ENCODE measurements around the gene ZNF101. TPM values are rescaled to one million over a fixed set of nuclear protein-coding genes. Genes with fewer than 3 reads are reported as not detected.

The ZNF101 gene
- total RNA-seq, 1 experiment from 2014 or later, result 14.5 TPM

DNA sequence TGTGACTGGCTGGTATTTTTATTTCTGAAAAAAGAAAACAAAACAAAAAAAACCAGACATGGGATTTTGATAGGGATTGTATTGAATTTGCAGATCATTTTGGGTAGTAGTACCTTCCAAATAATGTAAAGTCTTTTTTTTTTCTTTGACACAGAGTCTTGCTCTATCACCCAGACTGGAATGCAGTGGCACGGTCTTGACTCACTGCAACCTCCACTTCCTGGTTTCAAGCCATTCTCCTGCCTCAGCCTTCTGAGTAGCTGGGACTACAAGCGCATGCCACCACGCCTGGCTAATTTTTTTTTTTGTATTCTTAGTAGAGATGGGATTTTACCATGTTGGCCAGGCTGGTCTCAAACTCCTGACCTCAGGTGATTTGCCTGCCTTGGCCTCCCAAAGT is 4.2 kb downstream of the ZNF101 start:
- DNase-seq (ENCODE audit: low spot score), result no peak
- H3K9me3 ChIP-seq (ENCODE audit: low read depth, low read length, poor library complexity, severe bottlenecking), result peaks cover 5% of the 10 kb centered on the region
- H3K4me1 ChIP-seq (ENCODE audit: insufficient read depth, low read length, poor library complexity, severe bottlenecking), result peaks cover 9% of the 10 kb centered on the region
- no peak overlapping the region for H3K4me3 ChIP-seq (ENCODE audit: low read depth, low read length, poor library complexity, severe bottlenecking)
- H3K27me3 ChIP-seq (replicated peaks; ENCODE audit: insufficient read depth, low read depth, low read length, poor library complexity), result no peaks in the 10 kb centered on the region
- ChIA-PET POLR2A (ENCODE audit: low non-redundant PET) (interaction anchor here (0.6 kb wide), 1 partner anchor 175 kb away, joined by 6 read pairs; no protein-coding TSS in a partner anchor), CTCF (interaction anchor here (0.7 kb wide), 1 partner anchor 56 kb away, joined by 5 read pairs; no protein-coding TSS in a partner anchor)
- H3K27ac ChIP-seq (ENCODE audit: low read depth, low read length, poor library complexity, severe bottlenecking), result no peak overlapping the region
- no TSS peak for BruUV-seq (replicated peaks)
- TF ChIP-seq CTCF (conservative IDR thresholded peaks at IDR 0.05; ENCODE audit: low read depth, low read length) (no peak), EZH2 (IDR thresholded peaks at IDR 0.05; ENCODE audit: borderline replicate concordance, low read depth, low read length, poor library complexity, severe bottlenecking) (no peak)
- intact Hi-C loops (cut with micrococcal nuclease; ENCODE audit: unreplicated experiment), result no loop called here
- H3K36me3 ChIP-seq (ENCODE audit: insufficient read depth, low read length, poor library complexity, severe bottlenecking), result peaks cover 17% of the 10 kb centered on the region

- no TSS peak for BruUV-seq (replicated peaks)
- intact Hi-C loops (cut with micrococcal nuclease; ENCODE audit: unreplicated experiment), result no loop called here
- Histone ChIP-seq H3K4me1 (ENCODE audit: insufficient read depth, low read length, poor library complexity, severe bottlenecking) (peaks cover 7% of the 10 kb centered on the region), H3K4me3 (ENCODE audit: low read depth, low read length, poor library complexity, severe bottlenecking) (no peak overlapping the region), H3K36me3 (ENCODE audit: insufficient read depth, low read length, poor library complexity, severe bottlenecking) (peaks cover 32% of the 10 kb centered on the region), H3K27me3 (replicated peaks; ENCODE audit: insufficient read depth, low read depth, low read length, poor library complexity) (no peaks in the 10 kb centered on the region), H3K9me3 (ENCODE audit: low read depth, low read length, poor library complexity, severe bottlenecking) (peaks cover 14% of the 10 kb centered on the region), H3K27ac (ENCODE audit: low read depth, low read length, poor library complexity, severe bottlenecking) (no peak overlapping the region)
- POLR2A ChIA-PET (ENCODE audit: low non-redundant PET), result no interaction called here
- CTCF ChIA-PET, result no interaction called here
- TF ChIP-seq CTCF (conservative IDR thresholded peaks at IDR 0.05; ENCODE audit: low read depth, low read length), result no peak
- no peak for TF ChIP-seq EZH2 (IDR thresholded peaks at IDR 0.05; ENCODE audit: borderline replicate concordance, low read depth, low read length, poor library complexity, severe bottlenecking)
- no peak for DNase-seq (ENCODE audit: low spot score)
Observed at GRCh38 chr19:19674315-19674714, 5.7 kb downstream of the ZNF101 start.

DNA sequence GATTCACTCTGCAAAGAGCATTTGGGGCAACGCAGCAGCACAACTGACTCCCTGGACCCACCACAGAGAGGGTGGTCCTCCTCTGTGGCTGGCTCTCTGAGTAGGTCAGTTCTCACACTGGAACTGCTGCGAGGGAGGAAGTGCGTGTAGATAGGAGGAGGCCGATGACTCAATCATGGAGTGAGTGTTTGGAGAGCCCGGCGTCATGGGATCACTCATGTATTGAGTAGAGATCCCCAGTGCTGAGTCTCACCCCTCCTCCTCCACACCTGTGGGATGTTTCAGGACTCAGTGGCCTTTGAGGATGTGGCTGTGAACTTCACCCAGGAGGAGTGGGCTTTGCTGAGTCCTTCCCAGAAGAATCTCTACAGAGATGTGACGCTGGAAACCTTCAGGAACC is 8.9 kb downstream of the ZNF101 start:
- BruUV-seq (replicated peaks), result no TSS peak
- POLR2A ChIA-PET (ENCODE audit: low non-redundant PET), result no interaction called here
- no peak for DNase-seq (ENCODE audit: low spot score)
- Histone ChIP-seq H3K27ac (ENCODE audit: low read depth, low read length, poor library complexity, severe bottlenecking) (no peak overlapping the region), H3K27me3 (replicated peaks; ENCODE audit: insufficient read depth, low read depth, low read length, poor library complexity) (no peaks in the 10 kb centered on the region), H3K4me3 (ENCODE audit: low read depth, low read length, poor library complexity, severe bottlenecking) (no peak overlapping the region), H3K4me1 (ENCODE audit: insufficient read depth, low read length, poor library complexity, severe bottlenecking) (no peaks in the 10 kb centered on the region), H3K36me3 (ENCODE audit: insufficient read depth, low read length, poor library complexity, severe bottlenecking) (peaks cover 40% of the 10 kb centered on the region), H3K9me3 (ENCODE audit: low read depth, low read length, poor library complexity, severe bottlenecking) (peaks cover 28% of the 10 kb centered on the region)
- CTCF ChIA-PET, result no interaction called here
- intact Hi-C loops (cut with micrococcal nuclease; ENCODE audit: unreplicated experiment), result no loop called here
- TF ChIP-seq CTCF (conservative IDR thresholded peaks at IDR 0.05; ENCODE audit: low read depth, low read length), result no peak

All from A673 (cell line).